Gastrocnemius medialis (tissue), 4 donors: ENCODE measurements around the gene TMX1. TPM values are rescaled to one million over a fixed set of nuclear protein-coding genes. Genes with fewer than 3 reads are reported as not detected.

ENCODE experiments used
- ATAC-seq, 2 donors: fragments of 150-250 bp; one replicate each; pipeline ENCODE4 v1.9.1; 2016
- DNase-seq, 2 donors: peaks; one replicate each; pipeline ENCODE4 v3.0.0-alpha.2; 2019
- H3K27ac ChIP-seq, 4 donors: fragments of 200-600 bp; sonication (generic); 1 replicate in 1 of 4; 2 replicates in 3 of 4; pipeline ENCODE4 v1.5.1; 2016 to 2018; ENCODE audit warnings: mild to moderate bottlenecking in 2 of 4, moderate library complexity in 1 of 4
- H3K27me3 ChIP-seq, 3 donors: fragments of 200-600 bp; sonication (generic) in 2 of 3; 1 replicate in 1 of 3; 2 replicates in 2 of 3; pipeline versions ENCODE4 v1.5.1 to v1.6.0; 2016 to 2019; ENCODE audit warnings: mild to moderate bottlenecking in 1 of 3, moderate library complexity in 1 of 3
- H3K36me3 ChIP-seq, 2 donors: fragments of 200-600 bp; sonication (generic) in 1 of 2; one replicate each; pipeline ENCODE4 v1.5.1; 2017 to 2018
- H3K4me1 ChIP-seq, 2 donors: fragments of 200-600 bp; sonication (generic) in 1 of 2; one replicate each; pipeline ENCODE4 v1.5.1; 2016 to 2017; ENCODE audit warnings: mild to moderate bottlenecking in 2 of 2
- H3K4me3 ChIP-seq, 4 donors: fragments of 200-600 bp; sonication (generic) in 3 of 4; 1 replicate in 1 of 4; 2 replicates in 3 of 4; pipeline ENCODE4 v1.5.1; 2016 to 2019; ENCODE audit warnings: mild to moderate bottlenecking in 2 of 4
- H3K9me3 ChIP-seq, 3 donors: fragments of 200-600 bp; sonication (generic) in 2 of 3; 1 replicate in 1 of 3; 2 replicates in 2 of 3; pipeline ENCODE4 v1.5.1; 2016 to 2019
- POLR2A ChIP-seq, 2 donors: fragments of 450-650 bp; IDR thresholded peaks; one replicate each; pipeline ENCODE4 v1.6.1; 2017; ENCODE audit warnings: antibody characterized with exemption in 2 of 2, mild to moderate bottlenecking in 2 of 2, moderate library complexity in 2 of 2
- in situ Hi-C, 4 donors: fragments of 200-750 bp; cut with MboI; loops; one replicate each; pipeline versions ENCODE4 v1.15.0 to v1.8.0; 2017; ENCODE audit warnings: low sequenced_read_pairs in 4 of 4
- intact Hi-C: fragments of 100-400 bp; cut with DNase I; formaldehyde crosslinking; loops from one replicate; pipeline ENCODE4 v1.15.1; 2023; ENCODE audit warnings: low total_unique reads
- total RNA-seq, 4 donors: library from RNA; depleted of rRNA; stranded (reverse); fragments of >200 nt; gene quantifications; one replicate each; pipeline versions ENCODE4 v1.1.0 to v1.2.3, GENCODE V29; 2016
- TF ChIP-seq, protein P1 (sequence below), 5 experiments: fragments of 450-650 bp in 3 of 5; fragments of 200-600 bp in 2 of 5; sonication (generic) in 2 of 5; IDR thresholded peaks in 4 of 5; conservative IDR thresholded peaks in 1 of 5; 1 replicate in 4 of 5; 2 replicates in 1 of 5; pipeline ENCODE4 v1.5.1; 2016 to 2019; ENCODE audit warnings: antibody characterized with exemption in 5 of 5, mild to moderate bottlenecking in 3 of 5, moderate library complexity in 3 of 5

The TMX1 gene
- total RNA-seq, 4 donors from 2014 or later = 13.5 to 17.3 (median 15.7) TPM

- DNase-seq = no peak
- H3K27me3 ChIP-seq = no peaks in the 10 kb centered on the region
- no peak overlapping the region for H3K4me3 ChIP-seq
- in situ Hi-C loops (no loop called here), intact Hi-C loops (no loop called here)
- H3K27ac ChIP-seq = no peak overlapping the region
- H3K9me3 ChIP-seq = no peaks in the 10 kb centered on the region
- peaks cover 5 to 9% of the 10 kb centered on the region in 2 donors for H3K4me1 ChIP-seq
- no peak for ATAC-seq
- no peak for TF ChIP-seq POLR2A (IDR thresholded peaks at IDR 0.05)
- TF ChIP-seq, protein P1, sequence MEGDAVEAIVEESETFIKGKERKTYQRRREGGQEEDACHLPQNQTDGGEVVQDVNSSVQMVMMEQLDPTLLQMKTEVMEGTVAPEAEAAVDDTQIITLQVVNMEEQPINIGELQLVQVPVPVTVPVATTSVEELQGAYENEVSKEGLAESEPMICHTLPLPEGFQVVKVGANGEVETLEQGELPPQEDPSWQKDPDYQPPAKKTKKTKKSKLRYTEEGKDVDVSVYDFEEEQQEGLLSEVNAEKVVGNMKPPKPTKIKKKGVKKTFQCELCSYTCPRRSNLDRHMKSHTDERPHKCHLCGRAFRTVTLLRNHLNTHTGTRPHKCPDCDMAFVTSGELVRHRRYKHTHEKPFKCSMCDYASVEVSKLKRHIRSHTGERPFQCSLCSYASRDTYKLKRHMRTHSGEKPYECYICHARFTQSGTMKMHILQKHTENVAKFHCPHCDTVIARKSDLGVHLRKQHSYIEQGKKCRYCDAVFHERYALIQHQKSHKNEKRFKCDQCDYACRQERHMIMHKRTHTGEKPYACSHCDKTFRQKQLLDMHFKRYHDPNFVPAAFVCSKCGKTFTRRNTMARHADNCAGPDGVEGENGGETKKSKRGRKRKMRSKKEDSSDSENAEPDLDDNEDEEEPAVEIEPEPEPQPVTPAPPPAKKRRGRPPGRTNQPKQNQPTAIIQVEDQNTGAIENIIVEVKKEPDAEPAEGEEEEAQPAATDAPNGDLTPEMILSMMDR (IDR thresholded peaks at IDR 0.05 in 4 of 5, conservative IDR thresholded peaks at IDR 0.05 in 1 of 5) = no peak
- H3K36me3 ChIP-seq = no peaks in the 10 kb centered on the region
These were observed 65.7 kb downstream of the TMX1 start for GRCh38 chr14:51305751-51306150.

Other genes with a start within 250 kb of the TMX1 start
- 1 to 10 TPM in 2 of 4 donors, under 1 TPM in 2; 0.26 to 3.0 (median 0.87) TPM for gene TRIM9, start 145.1 kb upstream of the TMX1 start, total RNA-seq